ENCODE measurements around the gene SH3D19.

The SH3D19 gene

GRCh38 chr4:151169223-151169622 lies 156.2 kb downstream of the SH3D19 start:
- no peak overlapping the region for H3K9ac ChIP-seq (ENCODE audit: low read depth, low read length)
- no peaks in the 10 kb centered on the region for H3K36me3 ChIP-seq (ENCODE audit: insufficient read depth, low read length)
- no peak overlapping the region for H3K27ac ChIP-seq (ENCODE audit: low read length)
- no peaks in the 10 kb centered on the region for H3K9me3 ChIP-seq (ENCODE audit: insufficient read depth, low read length, severe bottlenecking)
- no peaks in the 10 kb centered on the region for H4K20me1 ChIP-seq (ENCODE audit: insufficient read depth, low read length)
- H3K4me2 ChIP-seq (ENCODE audit: insufficient read depth, low read length), result no peak overlapping the region
- DNase-seq, result no peak
- H3K27me3 ChIP-seq (ENCODE audit: insufficient read depth, low read length, poor library complexity), result no peaks in the 10 kb centered on the region
- no peaks in the 10 kb centered on the region for H3K4me1 ChIP-seq (ENCODE audit: insufficient read depth, low read length)
- no peaks in the 10 kb centered on the region for H3K79me2 ChIP-seq (ENCODE audit: insufficient read depth, low read length)
- no peak for TF ChIP-seq CTCF (IDR thresholded peaks at IDR 0.05; ENCODE audit: borderline replicate concordance, extremely low read depth, low read length, poor library complexity, severe bottlenecking)
- TF ChIP-seq EZH2 (IDR thresholded peaks at IDR 0.05; ENCODE audit: borderline replicate concordance, low read depth, low read length, severe bottlenecking), result no peak
- no peak overlapping the region for H2AFZ ChIP-seq (ENCODE audit: low read depth, low read length)
- H3K4me3 ChIP-seq (ENCODE audit: low read depth in 1 of 2, low read length in 2 of 2), result no peak overlapping the region
- ATAC-seq (ENCODE audit: insufficient read depth, low read depth), result no peak

GRCh38 chr4:151167561-151167960 lies 157.8 kb downstream of the SH3D19 start:
- Histone ChIP-seq H2AFZ (ENCODE audit: low read depth, low read length) (no peak overlapping the region), H3K4me3 (ENCODE audit: low read depth in 1 of 2, low read length in 2 of 2) (no peak overlapping the region), H3K79me2 (ENCODE audit: insufficient read depth, low read length) (no peaks in the 10 kb centered on the region), H3K4me1 (ENCODE audit: insufficient read depth, low read length) (no peaks in the 10 kb centered on the region), H3K36me3 (ENCODE audit: insufficient read depth, low read length) (no peaks in the 10 kb centered on the region), H3K27ac (ENCODE audit: low read length) (no peak overlapping the region), H4K20me1 (ENCODE audit: insufficient read depth, low read length) (no peaks in the 10 kb centered on the region), H3K4me2 (ENCODE audit: insufficient read depth, low read length) (no peak overlapping the region), H3K27me3 (ENCODE audit: insufficient read depth, low read length, poor library complexity) (no peaks in the 10 kb centered on the region), H3K9ac (ENCODE audit: low read depth, low read length) (no peak overlapping the region), H3K9me3 (ENCODE audit: insufficient read depth, low read length, severe bottlenecking) (no peaks in the 10 kb centered on the region)
- no peak for ATAC-seq (ENCODE audit: insufficient read depth, low read depth)
- DNase-seq, result no peak
- TF ChIP-seq EZH2 (IDR thresholded peaks at IDR 0.05; ENCODE audit: borderline replicate concordance, low read depth, low read length, severe bottlenecking) (no peak), CTCF (IDR thresholded peaks at IDR 0.05; ENCODE audit: borderline replicate concordance, extremely low read depth, low read length, poor library complexity, severe bottlenecking) (no peak)

GRCh38 chr4:151166636-151167035 lies 158.8 kb downstream of the SH3D19 start:
- no peaks in the 10 kb centered on the region for H3K36me3 ChIP-seq (ENCODE audit: insufficient read depth, low read length)
- no peak overlapping the region for H3K9ac ChIP-seq (ENCODE audit: low read depth, low read length)
- no peak for DNase-seq
- H3K4me1 ChIP-seq (ENCODE audit: insufficient read depth, low read length), result no peaks in the 10 kb centered on the region
- no peaks in the 10 kb centered on the region for H3K9me3 ChIP-seq (ENCODE audit: insufficient read depth, low read length, severe bottlenecking)
- H3K4me3 ChIP-seq (ENCODE audit: low read depth in 1 of 2, low read length in 2 of 2), result no peak overlapping the region
- no peaks in the 10 kb centered on the region for H3K27me3 ChIP-seq (ENCODE audit: insufficient read depth, low read length, poor library complexity)
- H4K20me1 ChIP-seq (ENCODE audit: insufficient read depth, low read length), result no peaks in the 10 kb centered on the region
- H3K4me2 ChIP-seq (ENCODE audit: insufficient read depth, low read length), result no peak overlapping the region
- no peaks in the 10 kb centered on the region for H3K79me2 ChIP-seq (ENCODE audit: insufficient read depth, low read length)
- no peak for TF ChIP-seq CTCF (IDR thresholded peaks at IDR 0.05; ENCODE audit: borderline replicate concordance, extremely low read depth, low read length, poor library complexity, severe bottlenecking)
- TF ChIP-seq EZH2 (IDR thresholded peaks at IDR 0.05; ENCODE audit: borderline replicate concordance, low read depth, low read length, severe bottlenecking), result no peak
- no peak for ATAC-seq (ENCODE audit: insufficient read depth, low read depth)
- no peak overlapping the region for H2AFZ ChIP-seq (ENCODE audit: low read depth, low read length)
- H3K27ac ChIP-seq (ENCODE audit: low read length), result no peak overlapping the region
